GM21825 (cell line): ENCODE data around the gene IQSEC1.
"Not testable (repeated sequence)": the region's sequence is repeated elsewhere in the genome, so short reads cannot be mapped to it uniquely, and the experiment has no call there.

Experiments
- ATAC-seq: cut with Tn5 transposase; IDR thresholded peaks from one replicate; pipeline ENCODE4 v1.9.1; 2021; ENCODE audit warnings: mild to moderate bottlenecking, moderate library complexity; ENCODE audit not compliant: unreplicated experiment

The IQSEC1 gene

GRCh38 chr3:12884186-12884680 is 189.0 kb downstream of the IQSEC1 start:
- no peak for ATAC-seq

- ATAC-seq: no peak
Measured at GRCh38 chr3:12882336-12883310, 190.6 kb downstream of the IQSEC1 start.

GRCh38 chr3:12881858-12882257 is 191.4 kb downstream of the IQSEC1 start:
- ATAC-seq: not testable (repeated sequence)

- ATAC-seq: no peak
Measured at GRCh38 chr3:12879191-12879815, 193.9 kb downstream of the IQSEC1 start.

GRCh38 chr3:12878758-12879157 is 194.5 kb downstream of the IQSEC1 start:
- not testable (repeated sequence) for ATAC-seq

- no peak for ATAC-seq
Measured at GRCh38 chr3:12878141-12878574, 195.1 kb downstream of the IQSEC1 start.

GRCh38 chr3:12877040-12877439 is 196.2 kb downstream of the IQSEC1 start:
- ATAC-seq: no peak

- ATAC-seq: no peak
Measured at GRCh38 chr3:12875857-12876836, 197.1 kb downstream of the IQSEC1 start.

GRCh38 chr3:12871404-12871983 is 201.7 kb downstream of the IQSEC1 start:
- ATAC-seq: no peak

GRCh38 chr3:12870942-12871341 is 202.3 kb downstream of the IQSEC1 start:
- no peak for ATAC-seq

GRCh38 chr3:12869035-12869621 is 204.1 kb downstream of the IQSEC1 start:
- ATAC-seq: peak; percentile 56

GRCh38 chr3:12868039-12869034 is 204.9 kb downstream of the IQSEC1 start:
- peak; percentile 10 for ATAC-seq

GRCh38 chr3:12866836-12867235 is 206.4 kb downstream of the IQSEC1 start:
- ATAC-seq: no peak

GRCh38 chr3:12865271-12865670 is 208.0 kb downstream of the IQSEC1 start:
- ATAC-seq: no peak

- ATAC-seq: no peak
Measured at GRCh38 chr3:12862387-12862786, 210.8 kb downstream of the IQSEC1 start.

GRCh38 chr3:12861611-12862010 is 211.6 kb downstream of the IQSEC1 start:
- ATAC-seq: no peak

- ATAC-seq: no peak
Measured at GRCh38 chr3:12859840-12860239, 213.4 kb downstream of the IQSEC1 start.

- no peak for ATAC-seq
Measured at GRCh38 chr3:12856626-12857025, 216.6 kb downstream of the IQSEC1 start.

- no peak for ATAC-seq
Measured at GRCh38 chr3:12854565-12854964, 218.7 kb downstream of the IQSEC1 start.
